Loucy (cell line): ENCODE measurements around the gene RBM44.

Experiments used
- H2AFZ ChIP-seq: fragments of 200-600 bp; sonication (generic); 2 replicates; pipeline ENCODE4 v1.6.0; 2016; ENCODE audit warnings: antibody characterized with exemption, mild to moderate bottlenecking, low read length, moderate library complexity
- H3F3A ChIP-seq: fragments of 200-600 bp; 2 replicates; pipeline ENCODE4 v1.6.0; 2016; ENCODE audit warnings: antibody characterized with exemption, low read depth, mild to moderate bottlenecking
- H3K27me3 ChIP-seq: fragments of 200-600 bp; sonication (generic); 2 replicates; pipeline ENCODE4 v1.6.1; 2014; ENCODE audit warnings: low read length, mild to moderate bottlenecking; ENCODE audit not compliant: insufficient read depth, poor library complexity, severe bottlenecking
- H3K36me3 ChIP-seq: fragments of 200-600 bp; sonication (generic); 2 replicates; pipeline ENCODE4 v1.6.1; 2016; ENCODE audit warnings: low read length; ENCODE audit not compliant: insufficient read depth
- H3K4me1 ChIP-seq: fragments of 200-600 bp; sonication (generic); 2 replicates; pipeline ENCODE4 v1.5.1; 2014; ENCODE audit warnings: low read length, mild to moderate bottlenecking; ENCODE audit not compliant: insufficient read depth, poor library complexity, severe bottlenecking
- H3K4me2 ChIP-seq: fragments of 200-600 bp; sonication (generic); 2 replicates; pipeline ENCODE4 v1.6.0; 2014; ENCODE audit warnings: antibody characterized with exemption, low read length, low read depth, mild to moderate bottlenecking; ENCODE audit not compliant: poor library complexity, severe bottlenecking
- H3K4me3 ChIP-seq: fragments of 200-600 bp; sonication (generic); 2 replicates; pipeline ENCODE4 v1.5.1; 2014; ENCODE audit warnings: low read length, mild to moderate bottlenecking, mixed read lengths; ENCODE audit not compliant: poor library complexity, severe bottlenecking
- H3K79me2 ChIP-seq: fragments of 200-600 bp; sonication (generic); 2 replicates; pipeline ENCODE4 v1.6.1; 2014; ENCODE audit warnings: low read length; ENCODE audit not compliant: insufficient read depth
- H3K9ac ChIP-seq: fragments of 200-600 bp; sonication (generic); 2 replicates; pipeline ENCODE4 v1.6.0; 2014; ENCODE audit warnings: mild to moderate bottlenecking, low read depth, low read length, moderate library complexity; ENCODE audit not compliant: poor library complexity, severe bottlenecking
- H3K9me2 ChIP-seq: fragments of 200-600 bp; sonication (generic); replicated peaks from 2 replicates; pipeline ENCODE4 v1.6.1; 2016; ENCODE audit warnings: low read depth, low read length, mixed read lengths
- H3K9me3 ChIP-seq: fragments of 200-600 bp; sonication (generic); 2 replicates; pipeline ENCODE4 v1.6.1; 2014; ENCODE audit warnings: mild to moderate bottlenecking, antibody characterized with exemption, low read length, low read depth; ENCODE audit not compliant: insufficient read depth
- H4K20me1 ChIP-seq: fragments of 200-600 bp; sonication (generic); 2 replicates; pipeline ENCODE4 v1.6.0; 2014; ENCODE audit warnings: antibody characterized with exemption, low read length, mild to moderate bottlenecking; ENCODE audit not compliant: insufficient read depth, poor library complexity, severe bottlenecking
- CTCF ChIP-seq: fragments of 200-600 bp; sonication (generic); conservative IDR thresholded peaks from 2 replicates; pipeline ENCODE4 v1.5.1; 2014; ENCODE audit warnings: mild to moderate bottlenecking, antibody characterized with exemption, low read length
- EZH2phosphoT487 ChIP-seq: fragments of 200-600 bp; IDR thresholded peaks from 2 replicates; pipeline ENCODE4 v1.6.1; 2018; ENCODE audit warnings: antibody characterized with exemption, mild to moderate bottlenecking, moderate library complexity, borderline replicate concordance

Gene RBM44

GRCh38 chr2:237862528-237862895, 63.9 kb downstream of the RBM44 start:
- no peak for TF ChIP-seq EZH2phosphoT487
- TF ChIP-seq CTCF: no peak
- Histone ChIP-seq H4K20me1 (no peaks in the 10 kb centered on the region), H3K9ac (no peak overlapping the region), H3K9me3 (no peaks in the 10 kb centered on the region), H3K9me2 (no peaks in the 10 kb centered on the region), H3K4me1 (peaks cover 2% of the 10 kb centered on the region), H3K27me3 (no peaks in the 10 kb centered on the region), H3K4me2 (no peak overlapping the region), H2AFZ (no peak overlapping the region), H3K79me2 (no peaks in the 10 kb centered on the region), H3K4me3 (no peak overlapping the region), H3K36me3 (no peaks in the 10 kb centered on the region), H3F3A (no peaks in the 10 kb centered on the region)

DNA sequence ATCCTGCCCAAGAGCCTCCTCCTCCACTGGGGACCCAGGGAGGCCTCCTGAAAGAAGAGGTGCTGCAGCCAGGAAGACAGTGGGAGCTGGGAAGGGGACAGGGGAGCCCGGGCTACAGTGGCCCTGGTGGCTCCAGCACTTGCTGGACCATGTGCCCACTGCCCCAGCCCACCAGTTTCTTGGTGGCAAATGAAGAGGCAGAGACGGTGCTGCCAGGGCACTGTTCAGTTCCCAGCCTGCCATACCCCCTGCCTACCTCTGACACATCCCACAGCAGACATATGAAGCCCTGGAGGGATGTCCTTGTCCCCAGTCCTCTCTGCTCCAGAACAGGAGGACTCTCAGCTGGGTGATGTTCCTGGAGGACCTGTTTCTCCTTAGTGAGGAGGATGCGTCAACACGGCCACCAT, 64.5 kb downstream of the RBM44 start:
- Histone ChIP-seq H3K9ac (no peak overlapping the region), H3K4me3 (no peak overlapping the region), H3K9me2 (no peaks in the 10 kb centered on the region), H3K4me2 (no peak overlapping the region), H3K9me3 (no peaks in the 10 kb centered on the region), H3K36me3 (no peaks in the 10 kb centered on the region), H2AFZ (no peak overlapping the region), H3F3A (no peaks in the 10 kb centered on the region), H3K4me1 (peaks cover 2% of the 10 kb centered on the region), H4K20me1 (no peaks in the 10 kb centered on the region), H3K79me2 (no peaks in the 10 kb centered on the region), H3K27me3 (no peaks in the 10 kb centered on the region)
- no peak for TF ChIP-seq EZH2phosphoT487
- no peak for TF ChIP-seq CTCF

- H3K79me2 ChIP-seq: no peaks in the 10 kb centered on the region
- H3K4me1 ChIP-seq: peaks cover 6% of the 10 kb centered on the region
- H4K20me1 ChIP-seq: no peaks in the 10 kb centered on the region
- no peak overlapping the region for H2AFZ ChIP-seq
- H3K27me3 ChIP-seq: no peaks in the 10 kb centered on the region
- H3K36me3 ChIP-seq: no peaks in the 10 kb centered on the region
- no peaks in the 10 kb centered on the region for H3K9me3 ChIP-seq
- H3K9me2 ChIP-seq: no peaks in the 10 kb centered on the region
- no peak overlapping the region for H3K9ac ChIP-seq
- no peak for TF ChIP-seq CTCF
- TF ChIP-seq EZH2phosphoT487: no peak
- no peak overlapping the region for H3K4me2 ChIP-seq
- no peak overlapping the region for H3K4me3 ChIP-seq
- no peaks in the 10 kb centered on the region for H3F3A ChIP-seq
Measured at GRCh38 chr2:237863689-237864443, 65.3 kb downstream of the RBM44 start.
